OCI-M2 (cell line): ENCODE results near the gene SGCB.
"Not testable (repeated sequence)": the region's sequence is repeated elsewhere in the genome, so short reads cannot be mapped to it uniquely, and the experiment has no call there.

Experiments used
- DNase-seq: peaks from one replicate; lab custom pipeline; 2025; ENCODE audit not compliant: unreplicated experiment; lab: John Stamatoyannopoulos, UW

SGCB gene

GRCh38 chr4:52038103-52038912 is at the start of gene SGCB:
Gene SGCB (minus strand): TSS chr4:52038299. CDS start chr4:52038259, 40 bp downstream.
- no peak for DNase-seq

GRCh38 chr4:52086425-52086824 is 48.3 kb upstream of the SGCB start:
- DNase-seq: not testable (repeated sequence)

GRCh38 chr4:52081216-52081615 is 43.1 kb upstream of the SGCB start:
- DNase-seq: no peak

- no peak for DNase-seq
Measured at GRCh38 chr4:52079659-52080058, 41.6 kb upstream of the SGCB start.

- DNase-seq: no peak
Measured at GRCh38 chr4:52076731-52077130, 38.6 kb upstream of the SGCB start.

GRCh38 chr4:52071791-52072546 is 33.9 kb upstream of the SGCB start:
- DNase-seq: no peak

- DNase-seq: no peak
Measured at GRCh38 chr4:52069571-52069970, 31.5 kb upstream of the SGCB start.

GRCh38 chr4:52059372-52059771 is 21.3 kb upstream of the SGCB start:
- no peak for DNase-seq

- no peak for DNase-seq
Measured at GRCh38 chr4:52058275-52058674, 20.2 kb upstream of the SGCB start.

GRCh38 chr4:52057196-52057595 is 19.1 kb upstream of the SGCB start:
- DNase-seq: no peak

GRCh38 chr4:52054254-52054653 is 16.2 kb upstream of the SGCB start:
- no peak for DNase-seq

GRCh38 chr4:52052475-52052780 is 14.3 kb upstream of the SGCB start:
- DNase-seq: no peak

- DNase-seq: no peak
Measured at GRCh38 chr4:52051615-52052474, 13.7 kb upstream of the SGCB start.

GRCh38 chr4:52051213-52051614 is 13.1 kb upstream of the SGCB start, which contains the start of gene SPATA18:
Gene SPATA18 (plus strand): TSS chr4:52051304. CDS start chr4:52051705, 401 bp downstream.
- no peak for DNase-seq

- no peak for DNase-seq
Measured at GRCh38 chr4:52049266-52049665, 11.2 kb upstream of the SGCB start.

- no peak for DNase-seq
Measured at GRCh38 chr4:52045028-52045427, 6.9 kb upstream of the SGCB start.

- no peak for DNase-seq
Measured at GRCh38 chr4:52037689-52038102, 403 bp downstream of the SGCB start.

- no peak for DNase-seq
Measured at GRCh38 chr4:52036886-52037530, 1.1 kb downstream of the SGCB start.

GRCh38 chr4:52035190-52035589 is 2.9 kb downstream of the SGCB start:
- DNase-seq: no peak

GRCh38 chr4:52032005-52032404 is 6.1 kb downstream of the SGCB start:
- DNase-seq: no peak

- DNase-seq: no peak
Measured at GRCh38 chr4:52028970-52029369, 9.1 kb downstream of the SGCB start.
